Stimulated activated CD8-positive, alpha-beta memory T cell treated with anti-CD3 and anti-CD28 coated beads, Interleukin-7, amount 100 ng/mL, for 48 hours (primary cell): ENCODE results near the gene USP3.

ENCODE experiments used
- DNase-seq, 2 donors: peaks; one replicate each; pipeline ENCODE4 v3.0.0-alpha.2; 2020; ENCODE audit warnings: low read depth in 1 of 2; ENCODE audit errors: extremely low read depth in 1 of 2

The USP3 gene

DNA sequence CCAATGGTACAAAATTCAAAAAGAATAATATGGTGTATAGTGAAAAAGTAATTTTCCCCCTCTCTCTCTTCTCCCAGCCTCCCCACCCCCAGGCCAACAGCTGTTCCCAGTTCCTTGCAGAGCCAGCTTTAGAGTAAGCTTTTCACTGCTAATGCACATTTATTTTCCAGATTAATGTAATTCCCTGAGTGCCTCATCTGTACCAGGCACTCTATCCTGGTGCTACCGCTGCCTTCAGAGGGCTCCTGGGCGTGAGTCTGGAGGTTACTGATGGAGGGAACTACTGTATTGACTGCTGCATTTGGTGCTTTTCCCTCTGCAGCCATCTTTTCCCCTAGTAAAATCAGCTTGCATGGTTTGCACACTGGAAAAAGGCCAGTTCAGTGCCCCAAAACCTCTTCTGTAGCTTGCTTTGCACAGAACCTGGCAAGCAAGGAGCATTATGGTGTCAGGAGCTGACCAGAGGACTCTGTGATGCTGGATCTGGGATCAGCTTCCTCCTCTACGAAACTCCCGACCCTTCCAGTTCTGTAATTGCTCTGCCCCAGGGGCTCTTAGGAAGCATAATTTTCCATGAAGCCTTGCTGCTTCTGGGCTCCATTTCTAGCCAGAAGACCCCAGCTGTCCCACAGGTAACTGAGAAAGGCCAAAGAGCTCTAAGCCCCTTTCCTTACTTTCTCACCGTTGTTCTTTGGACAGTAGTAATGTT is 8.5 kb upstream of the USP3 start:
- DNase-seq: no peak

DNA sequence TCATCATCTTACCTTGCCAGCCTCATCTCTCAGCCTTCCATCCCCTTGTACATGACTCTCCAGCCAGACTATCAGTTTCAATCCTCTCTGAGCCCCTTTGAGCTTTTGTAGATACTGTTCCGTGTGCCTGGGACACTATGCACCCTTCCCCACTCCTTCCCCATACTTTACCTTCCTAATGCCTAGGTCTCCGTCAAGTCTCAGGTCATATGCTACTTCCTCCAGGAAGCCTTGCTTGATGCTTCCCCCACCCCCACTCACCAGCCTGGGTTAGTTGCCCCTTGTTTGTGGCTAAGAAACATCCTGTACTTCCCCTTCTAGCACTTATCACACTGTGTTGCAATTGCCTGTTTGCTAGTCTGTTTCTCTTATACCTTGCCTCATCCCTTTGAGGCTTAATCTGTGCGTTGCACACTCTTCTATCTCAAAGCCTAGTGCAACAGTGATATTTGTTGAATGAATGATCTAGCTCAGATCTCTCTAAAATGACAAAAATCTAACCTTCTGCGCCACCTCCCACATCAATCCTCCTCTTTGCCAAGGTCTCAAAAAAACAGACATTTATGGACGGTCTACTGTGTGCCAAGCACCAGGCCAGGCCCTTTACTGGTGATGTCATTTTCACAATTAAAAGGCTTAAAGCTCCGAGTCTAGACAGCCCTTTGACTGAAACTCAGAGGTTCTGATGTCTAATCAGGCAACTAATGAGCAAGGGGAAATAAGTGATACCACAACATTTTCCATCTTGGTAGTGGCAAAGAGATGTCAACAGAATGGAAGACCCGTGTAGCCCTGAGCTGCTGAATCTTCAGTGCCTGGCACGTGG is 6.5 kb upstream of the USP3 start:
- peak; percentile 27 to 71 for DNase-seq

GRCh38 chr15:63499175-63499549 is 5.2 kb upstream of the USP3 start:
- no peak for DNase-seq

DNA sequence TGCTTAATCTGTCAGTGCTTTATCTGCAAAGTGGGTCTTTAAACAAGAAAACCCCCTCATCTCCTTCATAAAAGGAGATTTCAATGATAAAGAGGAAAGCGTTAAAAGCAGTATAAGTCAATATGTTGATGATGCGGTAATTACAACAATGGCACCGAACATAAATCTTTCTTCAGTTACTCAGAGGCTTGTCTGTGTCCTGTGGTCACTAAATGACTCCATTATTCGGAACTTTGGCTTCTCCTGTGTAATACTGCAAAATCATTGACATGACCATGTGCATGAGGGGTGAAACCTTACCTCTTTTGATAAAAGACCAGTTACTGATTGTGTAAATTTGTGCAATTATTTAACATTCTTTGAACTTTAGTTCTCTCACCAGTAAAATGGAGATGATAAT is 4.8 kb upstream of the USP3 start:
- no peak for DNase-seq

- no peak for DNase-seq
These were observed 3.8 kb upstream of the USP3 start for GRCh38 chr15:63500265-63501250.

DNA sequence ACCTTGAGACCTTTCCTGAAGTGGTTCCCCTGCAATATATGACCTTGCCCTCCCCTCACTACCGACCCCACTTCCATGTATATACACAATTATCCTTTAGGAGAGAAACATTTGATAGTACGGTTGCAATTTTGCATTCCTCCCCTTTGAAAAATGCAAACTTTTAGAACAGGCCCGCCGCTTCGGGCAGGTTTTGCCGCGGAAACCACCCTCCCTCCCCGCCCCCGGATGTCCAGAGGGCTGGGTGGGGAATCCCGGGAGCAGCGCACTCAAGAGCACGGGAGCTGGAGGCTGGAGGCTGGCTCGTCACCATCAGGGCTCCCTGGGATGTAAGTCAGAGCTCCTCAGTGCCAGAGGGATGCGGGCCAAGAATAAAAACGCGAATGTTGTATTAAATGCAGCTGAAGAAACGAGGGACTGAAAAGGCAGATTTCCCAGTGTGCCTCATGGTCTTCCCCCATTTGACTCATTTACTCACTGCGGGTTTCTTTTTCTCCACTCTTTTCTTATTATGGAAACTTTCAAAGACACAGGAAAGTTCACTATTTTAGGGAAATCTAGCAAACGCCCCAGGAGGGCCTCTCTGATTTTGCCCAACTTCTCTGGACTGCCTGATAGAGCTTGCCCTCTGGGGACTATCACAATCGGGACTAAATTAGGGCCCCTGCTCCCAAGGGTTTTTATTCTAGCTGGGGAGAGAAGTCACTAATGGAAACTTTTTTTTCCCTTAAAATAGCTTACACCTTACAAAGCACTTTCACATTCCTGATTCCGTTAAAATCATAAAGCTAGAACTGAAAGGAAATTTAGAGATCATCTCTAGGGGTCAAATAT is 2.9 kb upstream of the USP3 start:
- DNase-seq: no peak

- no peak for DNase-seq
These were observed 2.1 kb upstream of the USP3 start for GRCh38 chr15:63502137-63502766.

- DNase-seq: peak; percentile 69 to 82
These were observed 1.3 kb upstream of the USP3 start for GRCh38 chr15:63502843-63503738.

DNA sequence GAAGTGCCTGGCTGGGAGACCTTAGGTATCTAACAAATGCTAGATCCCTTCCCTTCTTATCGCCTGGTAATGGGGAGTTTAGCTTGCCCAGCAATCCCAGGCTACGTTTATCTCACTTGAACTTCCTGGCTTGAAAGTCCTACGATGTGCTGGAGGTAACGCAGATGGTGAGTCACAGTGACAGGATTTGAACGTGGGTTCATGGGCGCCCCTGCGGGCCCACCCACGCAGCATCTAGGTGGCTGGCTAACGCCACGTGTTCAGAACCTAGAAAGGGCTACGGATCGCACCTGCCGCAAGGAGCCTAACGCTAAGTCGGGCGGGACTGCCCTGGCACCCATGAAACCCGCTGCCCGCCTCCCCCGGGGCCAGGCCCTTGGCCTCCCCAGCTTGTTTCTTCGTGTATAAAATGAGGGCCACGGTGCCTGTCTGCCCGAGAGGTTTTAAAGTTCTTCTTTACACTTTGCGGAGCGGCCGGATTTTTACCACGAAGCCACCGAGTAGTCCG is 600 bp upstream of the USP3 start:
- DNase-seq: peak; percentile 72 to 88

DNA sequence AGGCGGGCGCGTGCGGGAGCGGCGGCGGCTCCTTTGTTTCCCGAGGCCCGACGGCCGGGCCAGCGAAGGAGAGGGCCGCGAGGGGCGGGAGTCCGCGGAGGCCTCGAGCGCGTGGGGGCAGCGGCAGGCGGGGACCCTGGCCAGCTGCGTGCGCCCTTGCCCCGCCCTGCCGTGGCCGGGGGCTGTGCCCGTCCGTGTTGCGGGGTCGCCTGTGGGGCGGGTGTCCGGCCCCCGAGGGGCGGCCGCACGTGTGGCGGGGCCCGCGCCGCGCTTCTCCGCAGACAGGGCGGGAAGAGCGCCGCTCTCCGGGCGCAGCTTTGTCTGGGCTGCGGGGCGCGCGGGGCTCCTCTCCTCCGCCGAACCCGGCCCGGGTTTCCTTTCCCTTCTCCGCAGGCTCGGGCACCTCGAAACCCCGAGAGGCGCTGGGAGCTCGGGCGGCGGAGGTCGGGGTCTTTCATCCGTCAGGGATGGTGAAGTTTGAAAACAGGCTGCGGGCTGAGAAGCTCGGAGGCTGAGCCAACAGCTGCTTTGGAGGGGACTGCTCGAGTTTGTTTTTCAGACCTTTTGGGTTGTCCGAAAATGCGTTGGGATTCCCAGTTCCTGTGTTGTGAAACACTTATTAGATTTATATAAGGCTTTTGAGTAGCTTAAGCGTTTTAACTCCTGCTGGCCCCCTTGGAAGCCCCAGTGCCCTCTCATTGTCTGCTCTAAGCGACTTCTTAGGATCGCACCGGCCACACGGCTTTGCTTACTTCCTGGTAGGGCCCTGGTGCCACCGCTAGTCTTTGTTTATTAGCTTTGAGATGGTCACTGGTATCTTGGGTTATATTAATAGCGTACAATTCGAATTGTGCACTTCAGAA is 817 bp downstream of the USP3 start:
- no peak for DNase-seq

DNA sequence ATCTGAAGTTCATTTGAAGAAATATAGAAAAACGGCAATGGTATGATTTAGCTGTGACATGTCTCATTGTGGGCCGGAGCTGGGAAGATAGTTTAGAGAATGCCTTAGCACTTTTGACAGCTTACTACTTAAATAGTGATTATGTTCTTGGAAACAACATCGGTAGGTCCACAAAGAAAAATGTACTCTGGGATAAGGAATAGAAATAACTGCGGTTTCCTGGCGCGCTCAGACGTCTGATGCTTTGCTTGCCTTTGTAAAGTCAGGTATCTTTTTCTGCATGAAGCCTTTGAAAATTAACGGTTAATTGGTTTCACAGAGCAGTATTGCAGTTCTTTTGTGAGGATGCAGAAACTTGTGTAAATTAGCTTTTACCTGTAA is 1.4 kb downstream of the USP3 start:
- no peak for DNase-seq

DNA sequence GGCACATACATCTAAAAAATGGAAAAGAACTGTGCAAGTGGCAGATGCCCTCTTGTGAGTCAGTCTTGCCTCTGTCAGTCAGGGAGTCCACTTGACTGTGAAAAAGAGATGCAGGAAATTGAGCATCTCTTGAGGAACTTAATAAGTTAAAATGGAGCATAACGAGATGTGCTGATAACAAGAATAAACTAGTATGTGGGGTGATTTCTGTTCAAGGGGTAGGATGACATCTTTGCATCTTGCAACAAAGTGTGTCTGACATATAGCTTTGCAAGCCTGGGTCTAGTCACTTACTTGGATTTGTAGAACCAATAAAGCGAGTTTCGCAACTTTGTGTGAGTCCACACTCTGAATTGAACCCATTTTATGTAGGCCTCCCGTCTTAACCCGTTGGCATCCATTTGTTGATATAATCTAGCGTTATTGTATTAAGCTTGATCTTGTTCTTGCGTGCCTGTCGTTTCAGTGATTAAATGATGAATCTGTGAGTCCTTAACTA is 2.2 kb downstream of the USP3 start:
- no peak for DNase-seq

- no peak for DNase-seq
These were observed 3.8 kb downstream of the USP3 start for GRCh38 chr15:63507878-63508818.

- no peak for DNase-seq
These were observed 4.9 kb downstream of the USP3 start for GRCh38 chr15:63509056-63509954.
